Measurements from ENCODE around the gene AEBP1. TPM values are rescaled to one million over a fixed set of nuclear protein-coding genes. Genes with fewer than 3 reads are reported as not detected.

Gene AEBP1
- total and polyA plus RNA-seq, 2 of the 4 experiments (the other 2 are of a cell fraction), result 1.1 to 5.7 TPM

GRCh38 chr7:44112231-44112996, 8.3 kb downstream of the AEBP1 start:
- H3K36me3 ChIP-seq (ENCODE audit: control insufficient read depth, insufficient read depth, low read length), result peaks cover 20% of the 10 kb centered on the region
- no peak overlapping the region for H3K4me2 ChIP-seq (ENCODE audit: low read depth, low read length)
- H2BK15ac ChIP-seq (ENCODE audit: low read depth, low read length), result no peak overlapping the region
- no peaks in the 10 kb centered on the region for H3K9me1 ChIP-seq (ENCODE audit: insufficient read depth, low read length)
- ChIA-PET CTCF (no interaction called here), POLR2A (ENCODE audit: unreplicated experiment) (no interaction called here)
- dilution Hi-C loops (cut with HindIII; ENCODE audit: low sequenced_read_pairs, unreplicated experiment) (no loop called here), in situ Hi-C loops (cut with MboI; ENCODE audit: low sequenced_read_pairs) (no loop called here), intact Hi-C loops (cut with micrococcal nuclease) (no loop called here)
- H2BK120ac ChIP-seq (ENCODE audit: low read depth, low read length), result no peak overlapping the region
- peak overlapping the region; percentile 16 for H2AK9ac ChIP-seq (replicated peaks; ENCODE audit: low read depth, low read length, poor library complexity)
- no peak overlapping the region for H4K91ac ChIP-seq (ENCODE audit: insufficient read depth, low read depth, low read length)
- TF ChIP-seq NFE2L2 (IDR thresholded peaks at IDR 0.05; ENCODE audit: low read depth, low read length), result no peak
- TF ChIP-seq SMC3 (IDR thresholded peaks at IDR 0.05; ENCODE audit: low read depth, low read length), result no peak
- no peak for TF ChIP-seq ELK1 (IDR thresholded peaks at IDR 0.05; ENCODE audit: borderline replicate concordance, low read depth, low read length)
- no peak for TF ChIP-seq RCOR1 (IDR thresholded peaks at IDR 0.05; ENCODE audit: insufficient replicate concordance, low read length)
- TF ChIP-seq CTCF (conservative IDR thresholded peaks at IDR 0.05; ENCODE audit: low read depth, low read length), result no peak
- no peak for TF ChIP-seq CEBPB (IDR thresholded peaks at IDR 0.05; ENCODE audit: low read depth, low read length)
- no peak for TF ChIP-seq FOS (IDR thresholded peaks at IDR 0.05; ENCODE audit: low read depth, low read length)
- no peak for TF ChIP-seq USF2 (IDR thresholded peaks at IDR 0.05; ENCODE audit: low read depth, low read length)
- TF ChIP-seq RAD21 (IDR thresholded peaks at IDR 0.05; ENCODE audit: low read length), result no peak
- TF ChIP-seq CHD1 (IDR thresholded peaks at IDR 0.05; ENCODE audit: low read depth, low read length), result no peak
- TF ChIP-seq MAFK (IDR thresholded peaks at IDR 0.05; ENCODE audit: low read depth, low read length), result no peak
- no peak for TF ChIP-seq POLR2A (IDR thresholded peaks at IDR 0.05; ENCODE audit: low read depth, low read length)
- TF ChIP-seq RFX5 (IDR thresholded peaks at IDR 0.05; ENCODE audit: low read depth, low read length), result no peak
- H4K8ac ChIP-seq (ENCODE audit: low read depth in 2 of 2, low read length in 2 of 2), result no peak overlapping the region
- H3K18ac ChIP-seq (ENCODE audit: low read depth, low read length), result no peak overlapping the region
- H3K14ac ChIP-seq (replicated peaks; ENCODE audit: low read depth, low read length), result no peak overlapping the region
- no peak overlapping the region for H3K4ac ChIP-seq (ENCODE audit: low read depth, low read length)
- WGBS, 2 experiments (ENCODE audit: extremely low coverage in 2 of 2, insufficient read length in 1 of 2), result 74% methylated on average over 31 of the region's 41 CpGs; no CpG with 5 or more reads in 1 of the 2 experiments
- H3K4me3 ChIP-seq (ENCODE audit: insufficient read depth, low read depth, low read length), result no peak overlapping the region
- peaks cover 0 to 3% of the 10 kb centered on the region in 2 experiments; a peak in 2 of 4 replicates for H3K79me1 ChIP-seq (ENCODE audit: low read depth in 1 of 2, low read length in 2 of 2)
- H3K56ac ChIP-seq (ENCODE audit: extremely low read depth, insufficient read depth, low read length), result no peak overlapping the region
- ATAC-seq (ENCODE audit: low read depth) (no peak), DNase-seq (no peak)
- no peak overlapping the region for H3K23ac ChIP-seq (ENCODE audit: low read depth, low read length)
- H2BK20ac ChIP-seq (ENCODE audit: low read depth, low read length), result no peak overlapping the region
- H3K4me1 ChIP-seq (ENCODE audit: control insufficient read depth, insufficient read depth, low read length), result no peaks in the 10 kb centered on the region
- H3K9me3 ChIP-seq (ENCODE audit: control insufficient read depth, insufficient read depth, low read length), result no peaks in the 10 kb centered on the region
- no peak overlapping the region for H2BK5ac ChIP-seq (ENCODE audit: low read depth, low read length, poor library complexity, severe bottlenecking)
- H3K27ac ChIP-seq (ENCODE audit: insufficient read depth, low read length), result no peak overlapping the region
- H3K27me3 ChIP-seq (ENCODE audit: control insufficient read depth, insufficient read depth, low read length), result no peaks in the 10 kb centered on the region
- H2AK5ac ChIP-seq (ENCODE audit: low read depth, low read length), result no peak overlapping the region
- BruUV-seq (replicated peaks), result no TSS peak
- H3K9ac ChIP-seq (ENCODE audit: low read depth, low read length), result no peak overlapping the region
- H4K5ac ChIP-seq (ENCODE audit: low read depth, low read length), result no peak overlapping the region
- no peaks in the 10 kb centered on the region for H4K20me1 ChIP-seq (ENCODE audit: insufficient read depth, low read length)
- H2AFZ ChIP-seq (replicated peaks; ENCODE audit: low read length, poor library complexity), result no peak overlapping the region
